Liver (tissue), 9 donors: Measurements from ENCODE around the gene PCID2. TPM values are rescaled to one million over a fixed set of nuclear protein-coding genes. Genes with fewer than 3 reads are reported as not detected.

ENCODE experiments used
- DNase-seq: peaks from one replicate; pipeline ENCODE4 v3.0.0-alpha.2; 2017; ENCODE audit warnings: low spot score
- H3K27ac ChIP-seq, 2 donors: one replicate each; pipeline ENCODE4 v1.7.0; 2013; ENCODE audit warnings: inconsistent platforms in 2 of 2, low read length in 2 of 2, control low read depth in 1 of 2, low read depth in 1 of 2, mild to moderate bottlenecking in 1 of 2
- H3K27me3 ChIP-seq, 4 donors: one replicate each; pipeline versions ENCODE4 v1.6.1 to v1.7.0; 2013; ENCODE audit warnings: low read length in 3 of 4, inconsistent platforms in 1 of 4, mild to moderate bottlenecking in 1 of 4, moderate library complexity in 1 of 4; ENCODE audit not compliant: control insufficient read depth in 4 of 4, insufficient read depth in 4 of 4
- H3K36me3 ChIP-seq, 4 donors: one replicate each; pipeline versions ENCODE4 v1.6.1 to v1.7.0; 2013; ENCODE audit warnings: low read length in 3 of 4, mild to moderate bottlenecking in 3 of 4, low read depth in 1 of 4, moderate library complexity in 1 of 4; ENCODE audit not compliant: control insufficient read depth in 4 of 4, insufficient read depth in 3 of 4
- H3K4me1 ChIP-seq, 4 donors: one replicate each; pipeline versions ENCODE4 v1.6.1 to v1.7.0; 2013; ENCODE audit warnings: low read length in 3 of 4, mild to moderate bottlenecking in 3 of 4, moderate library complexity in 1 of 4; ENCODE audit not compliant: control insufficient read depth in 4 of 4, insufficient read depth in 4 of 4
- H3K4me3 ChIP-seq, 3 donors: one replicate each; pipeline versions ENCODE4 v1.6.1 to v1.7.0; 2013; ENCODE audit warnings: low read length in 3 of 3, control low read depth in 1 of 3, low read depth in 1 of 3, mild to moderate bottlenecking in 1 of 3
- H3K9ac ChIP-seq, 2 donors: one replicate each; pipeline ENCODE4 v1.7.0; 2013; ENCODE audit warnings: low read length in 2 of 2, mild to moderate bottlenecking in 2 of 2, moderate library complexity in 2 of 2, control low read depth in 1 of 2, low read depth in 1 of 2
- H3K9me3 ChIP-seq, 4 donors: one replicate each; pipeline versions ENCODE4 v1.6.1 to v1.7.0; 2013; ENCODE audit warnings: low read length in 3 of 4; ENCODE audit not compliant: control insufficient read depth in 4 of 4
- CTCF ChIP-seq: fragments of 150-350 bp; IDR thresholded peaks from 2 replicates; pipeline ENCODE4 v1.5.1; 2017; ENCODE audit warnings: improper control_type of control experiment, low read depth, low read length; ENCODE audit not compliant: missing input control
- EGR1 ChIP-seq, 2 donors: IDR thresholded peaks; 2 replicates each; pipeline ENCODE4 v1.6.1; 2016 to 2018; ENCODE audit warnings: antibody characterized with exemption in 2 of 2, low read depth in 2 of 2
- FOXA1 ChIP-seq: IDR thresholded peaks from 2 replicates; pipeline ENCODE4 v1.6.1; 2016; ENCODE audit warnings: antibody characterized with exemption
- FOXA2 ChIP-seq: IDR thresholded peaks from 2 replicates; pipeline ENCODE4 v1.6.1; 2016; ENCODE audit warnings: antibody characterized with exemption
- GABPA ChIP-seq, 2 donors: IDR thresholded peaks in 1 of 2; conservative IDR thresholded peaks in 1 of 2; 2 replicates each; pipeline ENCODE4 v1.6.1; 2016; ENCODE audit warnings: antibody characterized with exemption in 2 of 2, mild to moderate bottlenecking in 1 of 2, moderate library complexity in 1 of 2
- HNF4A ChIP-seq, 2 donors: conservative IDR thresholded peaks; 2 replicates each; pipeline ENCODE4 v1.6.1; 2016; ENCODE audit warnings: antibody characterized with exemption in 2 of 2, mild to moderate bottlenecking in 2 of 2
- HNF4G ChIP-seq: IDR thresholded peaks from 2 replicates; pipeline ENCODE4 v1.6.1; 2016; ENCODE audit warnings: antibody characterized with exemption
- JUND ChIP-seq, 2 donors: IDR thresholded peaks; 2 replicates each; pipeline ENCODE4 v1.6.1; 2016; ENCODE audit warnings: antibody characterized with exemption in 2 of 2
- RAD21 ChIP-seq, 2 donors: IDR thresholded peaks; 2 replicates each; pipeline ENCODE4 v1.6.1; 2016; ENCODE audit warnings: antibody characterized with exemption in 2 of 2, mild to moderate bottlenecking in 2 of 2
- RXRA ChIP-seq, 2 donors: IDR thresholded peaks; 2 replicates each; pipeline ENCODE4 v1.6.1; 2017 to 2018; ENCODE audit warnings: antibody characterized with exemption in 2 of 2, mild to moderate bottlenecking in 1 of 2
- SP1 ChIP-seq: IDR thresholded peaks from 2 replicates; pipeline ENCODE4 v1.6.1; 2018; ENCODE audit warnings: antibody characterized with exemption, mild to moderate bottlenecking
- YY1 ChIP-seq: IDR thresholded peaks from 2 replicates; pipeline ENCODE4 v1.6.1; 2016; ENCODE audit warnings: antibody characterized with exemption, mild to moderate bottlenecking
- WGBS: extraction: QIAGEN DNeasy Blood & Tissue Kit; methylation state at CpG from one replicate; pipeline ENCODE4 v1.1.7; 2013; 5-methylcytosine and 5-hydroxymethylcytosine counted together
- polyA plus RNA-seq, 2 donors: library from polyadenylated mRNA; stranded (reverse) in 1 of 2; unstranded in 1 of 2; fragments of 200-250 nt in 1 of 2; fragments of >200 nt in 1 of 2; fragmentation: Nextera tagmentation in 1 of 2; extraction: Ambion mirVana in 1 of 2; gene quantifications; one replicate each; pipeline versions ENCODE4 v1.2.1 to v1.2.3, GENCODE V29; 2013 to 2015
- total RNA-seq, 2 donors: library from RNA; depleted of rRNA; stranded (reverse); fragments of >200 nt; gene quantifications; one replicate each; pipeline ENCODE4 v1.2.3, GENCODE V29; 2014
- TF ChIP-seq, protein P1 (sequence below): IDR thresholded peaks from 2 replicates; pipeline ENCODE4 v1.6.1; 2016; ENCODE audit warnings: antibody characterized with exemption
- TF ChIP-seq, protein P2 (sequence below): IDR thresholded peaks from 2 replicates; pipeline ENCODE4 v1.6.1; 2016; ENCODE audit warnings: antibody characterized with exemption
- TF ChIP-seq, protein P3 (sequence below): IDR thresholded peaks from 2 replicates; pipeline ENCODE4 v1.6.1; 2016; ENCODE audit warnings: antibody characterized with exemption
- donor health status: healthy.
- donor health status: healthy.
- donor health status: healthy.
- donor health status: healthy.
- donor health status: healthy.

Gene PCID2
- total and polyA plus RNA-seq, 4 donors = 13.8 to 39.1 (median 22.7) TPM

GRCh38 chr13:113205428-113205931, 3.0 kb downstream of the PCID2 start:
- H3K9ac ChIP-seq = no peak overlapping the region
- DNase-seq = peak; percentile 12
- no peaks in the 10 kb centered on the region for H3K27me3 ChIP-seq
- WGBS = 61% methylated on average over 5 of the region's 5 CpGs
- peaks cover 0 to 2% (median 0%) of the 10 kb centered on the region in 4 donors for H3K36me3 ChIP-seq
- H3K27ac ChIP-seq = no peak overlapping the region
- H3K9me3 ChIP-seq = no peaks in the 10 kb centered on the region
- H3K4me1 ChIP-seq = peaks cover 3 to 37% (median 29%) of the 10 kb centered on the region in 4 donors
- H3K4me3 ChIP-seq = no peak overlapping the region
- TF ChIP-seq, protein P1, sequence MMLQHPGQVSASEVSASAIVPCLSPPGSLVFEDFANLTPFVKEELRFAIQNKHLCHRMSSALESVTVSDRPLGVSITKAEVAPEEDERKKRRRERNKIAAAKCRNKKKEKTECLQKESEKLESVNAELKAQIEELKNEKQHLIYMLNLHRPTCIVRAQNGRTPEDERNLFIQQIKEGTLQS = peak; percentile 62
- TF ChIP-seq FOXA1 (no peak), FOXA2 (no peak), RAD21 (IDR thresholded peaks at IDR 0.05) (no peak), EGR1 (IDR thresholded peaks at IDR 0.05; ENCODE audit: low read depth in 2 of 2) (no peak), GABPA (IDR thresholded peaks at IDR 0.05 in 1 of 2, conservative IDR thresholded peaks at IDR 0.05 in 1 of 2) (no peak), SP1 (peak; percentile 12), RXRA (IDR thresholded peaks at IDR 0.05) (no peak), JUND (IDR thresholded peaks at IDR 0.05) (peak in 1 of 2 donors; percentile 46), YY1 (no peak), HNF4G (no peak), HNF4A (conservative IDR thresholded peaks at IDR 0.05) (peak in 1 of 2 donors; percentile 15)
- TF ChIP-seq, protein P2, sequence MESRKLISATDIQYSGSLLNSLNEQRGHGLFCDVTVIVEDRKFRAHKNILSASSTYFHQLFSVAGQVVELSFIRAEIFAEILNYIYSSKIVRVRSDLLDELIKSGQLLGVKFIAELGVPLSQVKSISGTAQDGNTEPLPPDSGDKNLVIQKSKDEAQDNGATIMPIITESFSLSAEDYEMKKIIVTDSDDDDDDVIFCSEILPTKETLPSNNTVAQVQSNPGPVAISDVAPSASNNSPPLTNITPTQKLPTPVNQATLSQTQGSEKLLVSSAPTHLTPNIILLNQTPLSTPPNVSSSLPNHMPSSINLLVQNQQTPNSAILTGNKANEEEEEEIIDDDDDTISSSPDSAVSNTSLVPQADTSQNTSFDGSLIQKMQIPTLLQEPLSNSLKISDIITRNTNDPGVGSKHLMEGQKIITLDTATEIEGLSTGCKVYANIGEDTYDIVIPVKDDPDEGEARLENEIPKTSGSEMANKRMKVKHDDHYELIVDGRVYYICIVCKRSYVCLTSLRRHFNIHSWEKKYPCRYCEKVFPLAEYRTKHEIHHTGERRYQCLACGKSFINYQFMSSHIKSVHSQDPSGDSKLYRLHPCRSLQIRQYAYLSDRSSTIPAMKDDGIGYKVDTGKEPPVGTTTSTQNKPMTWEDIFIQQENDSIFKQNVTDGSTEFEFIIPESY = no peak
- TF ChIP-seq, protein P3, sequence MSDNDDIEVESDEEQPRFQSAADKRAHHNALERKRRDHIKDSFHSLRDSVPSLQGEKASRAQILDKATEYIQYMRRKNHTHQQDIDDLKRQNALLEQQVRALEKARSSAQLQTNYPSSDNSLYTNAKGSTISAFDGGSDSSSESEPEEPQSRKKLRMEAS = no peak

GRCh38 chr13:113204378-113204734, 4.1 kb downstream of the PCID2 start:
- no peaks in the 10 kb centered on the region for H3K9me3 ChIP-seq
- TF ChIP-seq SP1 = no peak
- no peak for TF ChIP-seq GABPA (IDR thresholded peaks at IDR 0.05 in 1 of 2, conservative IDR thresholded peaks at IDR 0.05 in 1 of 2)
- no peak for TF ChIP-seq RAD21 (IDR thresholded peaks at IDR 0.05)
- TF ChIP-seq, protein P3 = no peak
- no peak for TF ChIP-seq HNF4A (conservative IDR thresholded peaks at IDR 0.05)
- TF ChIP-seq RXRA (IDR thresholded peaks at IDR 0.05) = no peak
- TF ChIP-seq CTCF = no peak
- TF ChIP-seq FOXA2 = no peak
- TF ChIP-seq EGR1 (IDR thresholded peaks at IDR 0.05; ENCODE audit: low read depth in 2 of 2) = no peak
- TF ChIP-seq HNF4G = no peak
- H3K4me1 ChIP-seq = peaks cover 3 to 30% (median 28%) of the 10 kb centered on the region in 4 donors
- DNase-seq = peak; percentile 33
- H3K36me3 ChIP-seq = peaks cover 0 to 7% (median 3%) of the 10 kb centered on the region in 4 donors
- H3K9ac ChIP-seq = no peak overlapping the region
- H3K27me3 ChIP-seq = no peaks in the 10 kb centered on the region
- no peak overlapping the region for H3K4me3 ChIP-seq
- WGBS = 86% methylated on average over 5 of the region's 5 CpGs
- H3K27ac ChIP-seq = no peak overlapping the region
